BLaER1 treated with 17β-estradiol and CSF1 and Interleukin-3, amounts not matched to agents 10 nM and 100 nM (cell line): ENCODE data around the gene CCL3.
"Not testable (repeated sequence)": the region's sequence is repeated elsewhere in the genome, so short reads cannot be mapped to it uniquely, and the experiment has no call there.

Experiments
- H3K27ac ChIP-seq, 11 experiments: shearing (Covaris generic); formaldehyde crosslinking; 2 replicates each; pipeline ENCODE4 v1.8.1; 2022
- H3K27me3 ChIP-seq, 11 experiments: shearing (Covaris generic); formaldehyde crosslinking; 2 replicates each; pipeline ENCODE4 v1.8.1; 2022
- H3K36me3 ChIP-seq, 11 experiments: shearing (Covaris generic); formaldehyde crosslinking; 2 replicates each; pipeline ENCODE4 v1.8.1; 2022
- H3K4me1 ChIP-seq, 10 experiments: shearing (Covaris generic); formaldehyde crosslinking; 2 replicates each; pipeline ENCODE4 v1.8.1; 2022
- H3K4me2 ChIP-seq, 11 experiments: shearing (Covaris generic); formaldehyde crosslinking; 2 replicates each; pipeline ENCODE4 v1.8.1; 2022
- H3K4me3 ChIP-seq, 10 experiments: shearing (Covaris generic); formaldehyde crosslinking; 2 replicates each; pipeline ENCODE4 v1.8.1; 2022
- H3K9ac ChIP-seq, 11 experiments: shearing (Covaris generic); formaldehyde crosslinking; 2 replicates each; pipeline ENCODE4 v1.8.1; 2022
- H3K9me3 ChIP-seq, 11 experiments: shearing (Covaris generic); formaldehyde crosslinking; replicated peaks in 1 of 11; 2 replicates each; pipeline ENCODE4 v1.8.1; 2022
- H4K20me1 ChIP-seq, 11 experiments: shearing (Covaris generic); formaldehyde crosslinking; 2 replicates each; pipeline ENCODE4 v1.8.1; 2022
- Cebpa-rat ChIP-seq, 11 experiments: shearing (Covaris generic); IDR thresholded peaks; 2 replicates each; pipeline ENCODE4 v1.8.1; 2022

The CCL3 gene

GRCh38 chr17:36095992-36096391 is 6.0 kb upstream of the CCL3 start:
- Histone ChIP-seq H3K27me3 (no peaks in the 10 kb centered on the region), H3K4me3 (no peak overlapping the region), H3K9me3 (no peaks in the 10 kb centered on the region), H4K20me1 (no peaks in the 10 kb centered on the region), H3K36me3 (no peaks in the 10 kb centered on the region), H3K27ac (peak overlapping the region in 1 of 11 experiments; percentile 26; a peak in 2 of 22 replicates), H3K4me1 (peaks cover 51 to 84% (median 61%) of the 10 kb centered on the region in 10 experiments), H3K4me2 (peak overlapping the region in 9 of 11 experiments; percentile 14 to 47 (median 27); a peak in 12 of 22 replicates), H3K9ac (no peak overlapping the region)
- no peak for TF ChIP-seq Cebpa-rat (IDR thresholded peaks at IDR 0.05)

GRCh38 chr17:36094746-36095145 is 4.8 kb upstream of the CCL3 start:
- H3K9ac ChIP-seq, result no peak overlapping the region; a peak in 1 of 22 replicates
- no peak for TF ChIP-seq Cebpa-rat (IDR thresholded peaks at IDR 0.05)
- no peaks in the 10 kb centered on the region for H3K27me3 ChIP-seq
- H3K9me3 ChIP-seq, result no peaks in the 10 kb centered on the region
- H3K4me2 ChIP-seq, result peak overlapping the region; percentile 14 to 55 (median 44); a peak in 18 of 22 replicates
- H3K4me3 ChIP-seq, result no peak overlapping the region
- no peaks in the 10 kb centered on the region for H4K20me1 ChIP-seq
- H3K27ac ChIP-seq, result peak overlapping the region in 4 of 11 experiments; percentile 2 to 49 (median 25); a peak in 5 of 22 replicates
- peaks cover 48 to 81% (median 60%) of the 10 kb centered on the region in 10 experiments for H3K4me1 ChIP-seq
- H3K36me3 ChIP-seq, result no peaks in the 10 kb centered on the region

- Histone ChIP-seq H3K36me3 (no peaks in the 10 kb centered on the region), H3K4me2 (peak overlapping the region; percentile 14 to 91 (median 48); a peak in 16 of 22 replicates), H3K9ac (no peak overlapping the region), H3K27me3 (no peaks in the 10 kb centered on the region), H3K27ac (peak overlapping the region in 4 of 11 experiments; percentile 2 to 49 (median 25); a peak in 5 of 22 replicates), H3K4me1 (peaks cover 48 to 76% (median 60%) of the 10 kb centered on the region in 10 experiments), H3K9me3 (no peaks in the 10 kb centered on the region), H3K4me3 (no peak overlapping the region), H4K20me1 (no peaks in the 10 kb centered on the region)
- no peak for TF ChIP-seq Cebpa-rat (IDR thresholded peaks at IDR 0.05)
Observed at GRCh38 chr17:36094232-36094631, 4.3 kb upstream of the CCL3 start.

GRCh38 chr17:36092715-36093114 is 2.8 kb upstream of the CCL3 start:
- H4K20me1 ChIP-seq, H3K9me3 ChIP-seq, H3K27me3 ChIP-seq, H3K4me3 ChIP-seq, H3K36me3 ChIP-seq: not testable (repeated sequence)
- Histone ChIP-seq H3K4me1 (peaks cover 59 to 78% (median 70%) of the 10 kb centered on the region in 10 experiments), H3K4me2 (peak overlapping the region; percentile 64 to 99 (median 88); a peak in 19 of 22 replicates), H3K9ac (peak overlapping the region in 3 of 11 experiments; percentile 18 to 35 (median 19); a peak in 1 of 22 replicates), H3K27ac (peak overlapping the region; percentile 72 to 99 (median 93); a peak in 19 of 22 replicates)

GRCh38 chr17:36092230-36092629 is 2.3 kb upstream of the CCL3 start:
- H3K4me2 ChIP-seq, result peak overlapping the region; percentile 82 to 99 (median 88)
- H3K27ac ChIP-seq, result peak overlapping the region; percentile 72 to 99 (median 93); a peak in 21 of 22 replicates
- TF ChIP-seq Cebpa-rat (IDR thresholded peaks at IDR 0.05), result no peak
- H4K20me1 ChIP-seq, result no peaks in the 10 kb centered on the region
- peaks cover 0 to 9% (median 0%) of the 10 kb centered on the region in 11 experiments; a peak in 6 of 22 replicates for H3K36me3 ChIP-seq
- H3K4me1 ChIP-seq, result peaks cover 61 to 80% (median 71%) of the 10 kb centered on the region in 10 experiments
- no peak overlapping the region for H3K4me3 ChIP-seq
- H3K9ac ChIP-seq, result peak overlapping the region in 9 of 11 experiments; percentile 34 to 83 (median 49); a peak in 12 of 22 replicates
- H3K27me3 ChIP-seq, result no peaks in the 10 kb centered on the region
- H3K9me3 ChIP-seq, result no peaks in the 10 kb centered on the region

GRCh38 chr17:36089339-36089865 is 541 bp downstream of the CCL3 start:
- Histone ChIP-seq H4K20me1 (no peaks in the 10 kb centered on the region), H3K9me3 (no peaks in the 10 kb centered on the region), H3K4me3 (peak overlapping the region; percentile 48 to 71 (median 62)), H3K4me2 (peak overlapping the region; percentile 85 to 99 (median 88)), H3K9ac (peak overlapping the region; percentile 81 to 98 (median 84)), H3K27me3 (no peaks in the 10 kb centered on the region), H3K27ac (peak overlapping the region; percentile 89 to 99 (median 94)), H3K36me3 (peaks cover 0 to 9% (median 0%) of the 10 kb centered on the region in 11 experiments; a peak in 6 of 22 replicates), H3K4me1 (peaks cover 63 to 90% (median 79%) of the 10 kb centered on the region in 10 experiments)
- no peak for TF ChIP-seq Cebpa-rat (IDR thresholded peaks at IDR 0.05)

GRCh38 chr17:36088670-36089338 is 1.1 kb downstream of the CCL3 start:
- Histone ChIP-seq H3K36me3 (peaks cover 0 to 9% (median 0%) of the 10 kb centered on the region in 11 experiments; a peak in 6 of 22 replicates), H3K4me1 (peaks cover 64 to 93% (median 81%) of the 10 kb centered on the region in 10 experiments), H4K20me1 (no peaks in the 10 kb centered on the region), H3K9me3 (no peaks in the 10 kb centered on the region), H3K9ac (peak overlapping the region; percentile 81 to 98 (median 84)), H3K27ac (peak overlapping the region; percentile 89 to 99 (median 94)), H3K27me3 (no peaks in the 10 kb centered on the region), H3K4me3 (peak overlapping the region; percentile 48 to 71 (median 62)), H3K4me2 (peak overlapping the region; percentile 85 to 99 (median 88))
- TF ChIP-seq Cebpa-rat (IDR thresholded peaks at IDR 0.05), result no peak

GRCh38 chr17:36087897-36088572 is 1.9 kb downstream of the CCL3 start:
- peaks cover 70 to 94% (median 83%) of the 10 kb centered on the region in 10 experiments for H3K4me1 ChIP-seq
- not testable (repeated sequence) for H3K36me3 ChIP-seq, H3K27me3 ChIP-seq, H3K9me3 ChIP-seq, H4K20me1 ChIP-seq
- H3K4me2 ChIP-seq, result peak overlapping the region; percentile 85 to 99 (median 88)
- H3K9ac ChIP-seq, result peak overlapping the region; percentile 81 to 98 (median 84); a peak in 20 of 22 replicates
- peak overlapping the region; percentile 89 to 99 (median 94) for H3K27ac ChIP-seq
- H3K4me3 ChIP-seq, result peak overlapping the region; percentile 48 to 71 (median 62); a peak in 19 of 20 replicates

- not testable (repeated sequence) for H3K9me3 ChIP-seq, H4K20me1 ChIP-seq, H3K27me3 ChIP-seq, H3K36me3 ChIP-seq
- Histone ChIP-seq H3K27ac (peak overlapping the region in 2 of 11 experiments; percentile 89 to 92; a peak in 5 of 22 replicates), H3K4me1 (peaks cover 70 to 94% (median 83%) of the 10 kb centered on the region in 10 experiments), H3K4me2 (peak overlapping the region in 7 of 11 experiments; percentile 54 to 94 (median 88); a peak in 9 of 22 replicates), H3K4me3 (peak overlapping the region in 1 of 10 experiments; percentile 65; a peak in 1 of 20 replicates), H3K9ac (peak overlapping the region in 1 of 11 experiments; percentile 49; a peak in 1 of 22 replicates)
Observed at GRCh38 chr17:36087471-36087870, 2.5 kb downstream of the CCL3 start.
